IMR-90 (cell line): ENCODE data around the gene GALNT14. TPM values are rescaled to one million over a fixed set of nuclear protein-coding genes. Genes with fewer than 3 reads are reported as not detected.

Source experiments
- ATAC-seq: fragments of 200-7000 bp; cut with Tn5 transposase; 2 replicates; pipeline ENCODE4 v1.9.1; 2020; ENCODE audit warnings: low read depth, mild to moderate bottlenecking, moderate library complexity
- BruUV-seq: library from RNA; stranded (reverse); fragments of 400-500 nt; replicated peaks from 2 replicates; lab custom pipeline; 2021; lab: Mats Ljungman, UMichigan
- CTCF ChIA-PET: fragments of 300-600 bp; formaldehyde crosslinking; extraction: SDS; loops from one replicate; lab custom pipeline; 2021; ENCODE audit warnings: antibody characterized with exemption; lab: Yijun Ruan, JAX
- POLR2A ChIA-PET: fragments of 300-600 bp; sonication (Branson Sonifier 250); formaldehyde crosslinking; loops from one replicate; lab custom pipeline; 2022; ENCODE audit warnings: antibody characterized with exemption; ENCODE audit not compliant: unreplicated experiment; lab: Charles Lee
- DNase-seq: peaks from one replicate; pipeline ENCODE4 v3.0.0; 2013
- H2AFZ ChIP-seq: replicated peaks from 2 replicates; pipeline ENCODE3; 2013; ENCODE audit warnings: low read length, mild to moderate bottlenecking; ENCODE audit not compliant: poor library complexity
- H2AK5ac ChIP-seq: 2 replicates; pipeline ENCODE4 v1.6.1; 2013; ENCODE audit warnings: low read depth, low read length, inconsistent platforms
- H2AK9ac ChIP-seq: replicated peaks from 2 replicates; pipeline ENCODE3; 2013; ENCODE audit warnings: mild to moderate bottlenecking, low read depth, low read length, moderate library complexity; ENCODE audit not compliant: poor library complexity
- H2BK120ac ChIP-seq: 2 replicates; pipeline ENCODE4 v1.6.1; 2013; ENCODE audit warnings: low read depth, low read length, inconsistent platforms
- H2BK15ac ChIP-seq: 3 replicates; pipeline ENCODE4 v1.6.1; 2013; ENCODE audit warnings: low read depth, low read length, inconsistent platforms
- H2BK20ac ChIP-seq: 2 replicates; pipeline ENCODE4 v1.6.1; 2013; ENCODE audit warnings: low read depth, mild to moderate bottlenecking, inconsistent platforms, low read length, moderate library complexity
- H2BK5ac ChIP-seq: 2 replicates; pipeline ENCODE4 v1.6.1; 2013; ENCODE audit warnings: mild to moderate bottlenecking, low read depth, low read length, inconsistent platforms; ENCODE audit not compliant: poor library complexity, severe bottlenecking
- H3K14ac ChIP-seq: replicated peaks from 2 replicates; pipeline ENCODE4 v1.6.1; 2013; ENCODE audit warnings: low read depth, low read length, inconsistent platforms
- H3K18ac ChIP-seq: 2 replicates; pipeline ENCODE4 v1.6.1; 2013; ENCODE audit warnings: low read depth, low read length, control low read depth
- H3K23ac ChIP-seq: 2 replicates; pipeline ENCODE4 v1.6.1; 2013; ENCODE audit warnings: low read depth, low read length, inconsistent platforms
- H3K27ac ChIP-seq: 2 replicates; pipeline ENCODE4 v1.5.1; 2013; ENCODE audit warnings: mild to moderate bottlenecking, control low read depth, low read length; ENCODE audit not compliant: insufficient read depth
- H3K27me3 ChIP-seq: 2 replicates; pipeline ENCODE4 v1.6.1; 2013; ENCODE audit warnings: low read length; ENCODE audit not compliant: control insufficient read depth, insufficient read depth
- H3K36me3 ChIP-seq: 2 replicates; pipeline ENCODE4 v1.6.1; 2013; ENCODE audit warnings: low read length, mixed read lengths; ENCODE audit not compliant: control insufficient read depth, insufficient read depth
- H3K4ac ChIP-seq: 2 replicates; pipeline ENCODE4 v1.6.1; 2013; ENCODE audit warnings: low read depth, low read length, inconsistent platforms
- H3K4me1 ChIP-seq: 2 replicates; pipeline ENCODE4 v1.6.1; 2013; ENCODE audit warnings: low read length, mixed read lengths; ENCODE audit not compliant: control insufficient read depth, insufficient read depth
- H3K4me2 ChIP-seq: 2 replicates; pipeline ENCODE4 v1.6.1; 2013; ENCODE audit warnings: low read depth, mild to moderate bottlenecking, control low read depth, low read length, moderate library complexity
- H3K4me3 ChIP-seq: 2 replicates; pipeline ENCODE4 v1.5.1; 2013; ENCODE audit warnings: low read depth, mild to moderate bottlenecking, control low read depth, low read length, moderate library complexity; ENCODE audit not compliant: insufficient read depth
- H3K56ac ChIP-seq: 2 replicates; pipeline ENCODE4 v1.6.1; 2013; ENCODE audit warnings: low read length, inconsistent platforms; ENCODE audit not compliant: insufficient read depth; ENCODE audit errors: extremely low read depth
- H3K79me1 ChIP-seq, 2 experiments: 2 replicates each; pipeline ENCODE4 v1.6.1; 2013; ENCODE audit warnings: low read length in 2 of 2, inconsistent platforms in 1 of 2, low read depth in 1 of 2
- H3K9ac ChIP-seq: 2 replicates; pipeline ENCODE4 v1.6.1; 2013; ENCODE audit warnings: low read depth, low read length, control low read depth
- H3K9me1 ChIP-seq: 2 replicates; pipeline ENCODE4 v1.6.1; 2013; ENCODE audit warnings: low read length, inconsistent platforms; ENCODE audit not compliant: insufficient read depth
- H3K9me3 ChIP-seq: 2 replicates; pipeline ENCODE4 v1.6.1; 2013; ENCODE audit warnings: low read length; ENCODE audit not compliant: control insufficient read depth, insufficient read depth
- H4K20me1 ChIP-seq: 2 replicates; pipeline ENCODE4 v1.6.1; 2013; ENCODE audit warnings: low read length, inconsistent platforms; ENCODE audit not compliant: insufficient read depth
- H4K5ac ChIP-seq: 2 replicates; pipeline ENCODE4 v1.6.1; 2013; ENCODE audit warnings: mild to moderate bottlenecking, low read depth, low read length, control low read depth
- H4K8ac ChIP-seq, 2 experiments: 2 replicates each; pipeline ENCODE4 v1.6.1; 2013; ENCODE audit warnings: low read depth in 2 of 2, low read length in 2 of 2, control low read depth in 1 of 2, inconsistent platforms in 1 of 2
- H4K91ac ChIP-seq: 2 replicates; pipeline ENCODE4 v1.6.1; 2013; ENCODE audit warnings: low read depth, low read length, inconsistent platforms; ENCODE audit not compliant: insufficient read depth
- BHLHE40 ChIP-seq: fragments of 150-350 bp; IDR thresholded peaks from 2 replicates; pipeline ENCODE4 v1.6.1; 2016; ENCODE audit warnings: mild to moderate bottlenecking, low read depth, low read length
- CTCF ChIP-seq: conservative IDR thresholded peaks from 2 replicates; pipeline ENCODE4 v1.5.1; 2012; ENCODE audit warnings: mild to moderate bottlenecking, low read depth, low read length, improper control_type of control experiment
- ELK1 ChIP-seq: fragments of 150-350 bp; IDR thresholded peaks from 2 replicates; pipeline ENCODE4 v1.6.1; 2016; ENCODE audit warnings: low read depth, mild to moderate bottlenecking, low read length, moderate library complexity, borderline replicate concordance
- FOS ChIP-seq: fragments of 150-350 bp; IDR thresholded peaks from 2 replicates; pipeline ENCODE4 v1.6.1; 2016; ENCODE audit warnings: low read depth, low read length
- MAFK ChIP-seq: IDR thresholded peaks from 2 replicates; pipeline ENCODE4 v1.6.1; 2012; ENCODE audit warnings: low read depth, low read length, improper control_type of control experiment
- MAZ ChIP-seq: IDR thresholded peaks from 2 replicates; pipeline ENCODE4 v1.6.1; 2012; ENCODE audit warnings: low read depth, mild to moderate bottlenecking, low read length, improper control_type of control experiment, moderate library complexity, borderline replicate concordance
- NFE2L2 ChIP-seq: fragments of 150-350 bp; IDR thresholded peaks from 2 replicates; pipeline ENCODE4 v1.6.1; 2016; ENCODE audit warnings: low read depth, mild to moderate bottlenecking, low read length
- POLR2A ChIP-seq: IDR thresholded peaks from 2 replicates; pipeline ENCODE4 v1.6.1; 2012; ENCODE audit warnings: mild to moderate bottlenecking, low read depth, low read length
- RAD21 ChIP-seq: IDR thresholded peaks from 2 replicates; pipeline ENCODE4 v1.6.1; 2012; ENCODE audit warnings: low read length, improper control_type of control experiment
- USF2 ChIP-seq: fragments of 150-350 bp; IDR thresholded peaks from 2 replicates; pipeline ENCODE4 v1.6.1; 2017; ENCODE audit warnings: mild to moderate bottlenecking, antibody characterized with exemption, low read length, low read depth
- WGBS, 2 experiments: methylation state at CpG; one replicate each; pipeline versions ENCODE4 v1.1.5 to v1.1.7; 2013; ENCODE audit warnings: missing lambda C conversion rate in 2 of 2; ENCODE audit not compliant: insufficient read length in 1 of 2; ENCODE audit errors: extremely low coverage in 2 of 2; 5-methylcytosine and 5-hydroxymethylcytosine counted together
- dilution Hi-C: fragments of 300-500 bp; cut with HindIII; formaldehyde crosslinking; loops from one replicate; pipeline ENCODE4 v1.14.3; 2018; ENCODE audit warnings: low sequenced_read_pairs; ENCODE audit not compliant: unreplicated experiment
- in situ Hi-C: fragments of 300-500 bp; cut with MboI; formaldehyde crosslinking; loops from 3 replicates; pipeline ENCODE4 v1.14.3; 2019; ENCODE audit warnings: low sequenced_read_pairs, inconsistent platforms, mixed read lengths
- intact Hi-C: fragments of 100-400 bp; cut with micrococcal nuclease; formaldehyde crosslinking; loops from 2 replicates; pipeline ENCODE4 v1.10.0; 2022
- polyA plus RNA-seq, 3 experiments: library from polyadenylated mRNA; depleted of rRNA; stranded (reverse); fragments of >200 nt; gene quantifications; 2 replicates each; pipeline ENCODE4 v1.2.3, GENCODE V29; 2012; ENCODE audit warnings: low replicate concordance in 1 of 3
- total RNA-seq: library from RNA; depleted of rRNA; stranded (reverse); fragments of >200 nt; gene quantifications from 2 replicates; pipeline ENCODE4 v1.2.3, GENCODE V29; 2012

The GALNT14 gene
- total and polyA plus RNA-seq, 2 of the 4 experiments (the other 2 are of a cell fraction), result 0.15 to 0.18 TPM

- intact Hi-C loops (no loop called here), dilution Hi-C loops (no loop called here), in situ Hi-C loops (no loop called here)
- H3K79me1 ChIP-seq, result no peaks in the 10 kb centered on the region
- ATAC-seq (no peak), DNase-seq (no peak)
- H2AFZ ChIP-seq, result no peak overlapping the region
- H3K56ac ChIP-seq, result no peak overlapping the region
- BruUV-seq, result no TSS peak
- WGBS, 2 experiments, result no CpG with 5 or more reads among the region's 4 CpGs
- H3K27ac ChIP-seq, result no peak overlapping the region
- no peak overlapping the region for H4K91ac ChIP-seq
- H2AK9ac ChIP-seq, result no peak overlapping the region
- no peak overlapping the region for H3K14ac ChIP-seq
- H2BK120ac ChIP-seq, result no peak overlapping the region
- H3K9me3 ChIP-seq, result no peaks in the 10 kb centered on the region
- no peak overlapping the region for H2AK5ac ChIP-seq
- H3K9me1 ChIP-seq, result no peaks in the 10 kb centered on the region
- H4K20me1 ChIP-seq, result no peaks in the 10 kb centered on the region
- POLR2A ChIA-PET, result no interaction called here
- H3K4ac ChIP-seq, result no peak overlapping the region
- H3K4me2 ChIP-seq, result no peak overlapping the region
- H3K23ac ChIP-seq, result no peak overlapping the region
- H2BK5ac ChIP-seq, result no peak overlapping the region
- no peak overlapping the region for H2BK15ac ChIP-seq
- H4K8ac ChIP-seq, result no peak overlapping the region
- no peak overlapping the region for H3K18ac ChIP-seq
- no peaks in the 10 kb centered on the region for H3K4me1 ChIP-seq
- H4K5ac ChIP-seq, result no peak overlapping the region
- TF ChIP-seq POLR2A, result no peak
- no peak for TF ChIP-seq USF2
- no peak for TF ChIP-seq RAD21
- TF ChIP-seq CTCF, result no peak
- no peak for TF ChIP-seq FOS
- no peak for TF ChIP-seq BHLHE40
- TF ChIP-seq ELK1, result no peak
- TF ChIP-seq MAZ, result no peak
- no peak for TF ChIP-seq NFE2L2
- TF ChIP-seq MAFK, result no peak
- CTCF ChIA-PET, result interaction anchor here (1.1 kb wide), 1 partner anchor 10 kb away, joined by 3 read pairs; no protein-coding TSS in a partner anchor
- H3K36me3 ChIP-seq, result no peaks in the 10 kb centered on the region
- no peak overlapping the region for H3K9ac ChIP-seq
- H3K4me3 ChIP-seq, result no peak overlapping the region
- peaks cover 29% of the 10 kb centered on the region for H3K27me3 ChIP-seq
- no peak overlapping the region for H2BK20ac ChIP-seq
Observed at GRCh38 chr2:31131871-31132270, 6.4 kb downstream of the GALNT14 start.
